Measurements from ENCODE around the gene PCSK6. TPM values are rescaled to one million over a fixed set of nuclear protein-coding genes. Genes with fewer than 3 reads are reported as not detected.

PCSK6 gene
- polyA plus RNA-seq, 1 donor from 2014 or later: 1.1 TPM

DNA sequence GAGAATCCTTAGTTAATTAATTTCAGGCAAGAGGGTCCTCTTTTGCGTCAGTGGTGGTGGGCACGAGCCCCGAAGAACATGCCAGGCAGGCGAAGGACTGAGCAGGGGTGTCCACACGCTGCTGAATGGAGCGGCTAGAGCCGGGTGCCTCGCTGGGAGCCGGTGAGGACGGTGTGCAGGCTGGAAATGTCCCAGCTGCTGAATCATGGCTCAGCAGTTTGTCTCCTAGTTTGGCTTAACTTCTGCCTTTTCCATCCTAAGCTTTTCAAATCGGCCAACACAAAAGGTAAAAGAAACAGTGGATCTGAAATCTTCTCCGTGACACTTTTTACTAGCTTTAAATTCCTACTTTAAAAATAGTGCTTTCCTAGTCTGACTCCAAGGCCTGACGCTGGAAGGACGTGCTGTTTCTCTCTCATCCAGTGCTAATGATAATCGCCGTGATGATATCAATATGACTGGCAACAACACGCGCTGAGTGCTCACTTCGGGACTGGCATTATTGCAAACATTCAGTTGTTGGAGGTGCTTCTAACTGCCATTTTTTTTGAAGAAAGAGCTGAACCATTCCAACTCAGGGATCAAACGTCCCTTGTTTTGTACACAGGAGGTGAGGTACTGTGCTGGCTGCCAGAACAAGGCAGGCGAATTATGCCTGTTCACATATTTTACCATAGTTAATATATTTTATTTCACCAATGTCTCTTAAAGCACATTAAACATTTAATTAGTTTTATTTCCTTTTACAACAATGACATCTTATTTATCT, 19.8 kb downstream of the PCSK6 start:
- TF ChIP-seq, protein P1, sequence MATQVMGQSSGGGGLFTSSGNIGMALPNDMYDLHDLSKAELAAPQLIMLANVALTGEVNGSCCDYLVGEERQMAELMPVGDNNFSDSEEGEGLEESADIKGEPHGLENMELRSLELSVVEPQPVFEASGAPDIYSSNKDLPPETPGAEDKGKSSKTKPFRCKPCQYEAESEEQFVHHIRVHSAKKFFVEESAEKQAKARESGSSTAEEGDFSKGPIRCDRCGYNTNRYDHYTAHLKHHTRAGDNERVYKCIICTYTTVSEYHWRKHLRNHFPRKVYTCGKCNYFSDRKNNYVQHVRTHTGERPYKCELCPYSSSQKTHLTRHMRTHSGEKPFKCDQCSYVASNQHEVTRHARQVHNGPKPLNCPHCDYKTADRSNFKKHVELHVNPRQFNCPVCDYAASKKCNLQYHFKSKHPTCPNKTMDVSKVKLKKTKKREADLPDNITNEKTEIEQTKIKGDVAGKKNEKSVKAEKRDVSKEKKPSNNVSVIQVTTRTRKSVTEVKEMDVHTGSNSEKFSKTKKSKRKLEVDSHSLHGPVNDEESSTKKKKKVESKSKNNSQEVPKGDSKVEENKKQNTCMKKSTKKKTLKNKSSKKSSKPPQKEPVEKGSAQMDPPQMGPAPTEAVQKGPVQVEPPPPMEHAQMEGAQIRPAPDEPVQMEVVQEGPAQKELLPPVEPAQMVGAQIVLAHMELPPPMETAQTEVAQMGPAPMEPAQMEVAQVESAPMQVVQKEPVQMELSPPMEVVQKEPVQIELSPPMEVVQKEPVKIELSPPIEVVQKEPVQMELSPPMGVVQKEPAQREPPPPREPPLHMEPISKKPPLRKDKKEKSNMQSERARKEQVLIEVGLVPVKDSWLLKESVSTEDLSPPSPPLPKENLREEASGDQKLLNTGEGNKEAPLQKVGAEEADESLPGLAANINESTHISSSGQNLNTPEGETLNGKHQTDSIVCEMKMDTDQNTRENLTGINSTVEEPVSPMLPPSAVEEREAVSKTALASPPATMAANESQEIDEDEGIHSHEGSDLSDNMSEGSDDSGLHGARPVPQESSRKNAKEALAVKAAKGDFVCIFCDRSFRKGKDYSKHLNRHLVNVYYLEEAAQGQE (IDR thresholded peaks at IDR 0.05; ENCODE audit: borderline replicate concordance): no peak
- TF ChIP-seq POLR2AphosphoS5 (IDR thresholded peaks at IDR 0.05) (no peak), TAF1 (IDR thresholded peaks at IDR 0.05; ENCODE audit: low read depth) (no peak), EZH2 (IDR thresholded peaks at IDR 0.05; ENCODE audit: borderline replicate concordance, insufficient read depth, low read length, poor library complexity, severe bottlenecking) (no peak), SMC3 (conservative IDR thresholded peaks at IDR 0.05; ENCODE audit: poor library complexity) (no peak), EP300 (conservative IDR thresholded peaks at IDR 0.05; ENCODE audit: poor library complexity, severe bottlenecking) (no peak), MXI1 (conservative IDR thresholded peaks at IDR 0.05; ENCODE audit: poor library complexity, severe bottlenecking) (no peak)
- Histone ChIP-seq H3K9me2 (ENCODE audit: insufficient read depth, low read length) (no peaks in the 10 kb centered on the region), H3K79me2 (replicated peaks; ENCODE audit: insufficient read depth, low read length) (no peaks in the 10 kb centered on the region), H3K9me3 (ENCODE audit: low read length) (no peaks in the 10 kb centered on the region), H3K36me3 (ENCODE audit: insufficient read depth, low read length) (no peaks in the 10 kb centered on the region), H3K9ac (ENCODE audit: low read length) (no peak overlapping the region), H3K4me3 (ENCODE audit: low read length) (no peak overlapping the region), H3K4me2 (ENCODE audit: low read length) (no peak overlapping the region), H2AFZ (ENCODE audit: low read depth, low read length) (no peak overlapping the region), H3K27ac (ENCODE audit: low read length) (no peak overlapping the region), H3K27me3 (ENCODE audit: insufficient read depth, low read depth, low read length) (no peaks in the 10 kb centered on the region), H3F3A (ENCODE audit: insufficient read depth, low read length, poor library complexity, severe bottlenecking) (no peaks in the 10 kb centered on the region), H4K20me1 (ENCODE audit: insufficient read depth) (no peaks in the 10 kb centered on the region)

DNA sequence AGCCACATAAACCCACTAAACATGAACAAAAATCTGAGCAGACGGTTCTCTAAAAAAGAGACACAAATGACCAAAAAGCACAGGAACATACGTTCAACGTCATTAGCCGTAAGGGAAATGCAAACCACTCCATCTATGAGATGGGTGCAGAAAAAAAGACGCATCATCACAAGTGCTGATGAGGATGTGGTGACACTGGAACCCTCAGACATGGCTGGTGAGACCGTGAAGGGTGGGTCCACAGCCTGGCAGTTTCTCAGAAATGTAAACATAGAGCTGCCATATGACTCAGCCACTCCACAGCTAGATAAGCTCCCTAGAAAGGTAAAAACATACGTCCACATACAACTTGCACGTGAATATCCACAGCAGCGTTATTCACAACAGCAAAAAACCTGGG, 23.3 kb downstream of the PCSK6 start:
- TF ChIP-seq MXI1 (conservative IDR thresholded peaks at IDR 0.05; ENCODE audit: poor library complexity, severe bottlenecking) (no peak), TAF1 (IDR thresholded peaks at IDR 0.05; ENCODE audit: low read depth) (no peak), POLR2AphosphoS5 (IDR thresholded peaks at IDR 0.05) (no peak), SMC3 (conservative IDR thresholded peaks at IDR 0.05; ENCODE audit: poor library complexity) (no peak), EP300 (conservative IDR thresholded peaks at IDR 0.05; ENCODE audit: poor library complexity, severe bottlenecking) (no peak), RAD21 (conservative IDR thresholded peaks at IDR 0.05) (no peak), EZH2 (IDR thresholded peaks at IDR 0.05; ENCODE audit: borderline replicate concordance, insufficient read depth, low read length, poor library complexity, severe bottlenecking) (no peak)
- TF ChIP-seq, protein P2, sequence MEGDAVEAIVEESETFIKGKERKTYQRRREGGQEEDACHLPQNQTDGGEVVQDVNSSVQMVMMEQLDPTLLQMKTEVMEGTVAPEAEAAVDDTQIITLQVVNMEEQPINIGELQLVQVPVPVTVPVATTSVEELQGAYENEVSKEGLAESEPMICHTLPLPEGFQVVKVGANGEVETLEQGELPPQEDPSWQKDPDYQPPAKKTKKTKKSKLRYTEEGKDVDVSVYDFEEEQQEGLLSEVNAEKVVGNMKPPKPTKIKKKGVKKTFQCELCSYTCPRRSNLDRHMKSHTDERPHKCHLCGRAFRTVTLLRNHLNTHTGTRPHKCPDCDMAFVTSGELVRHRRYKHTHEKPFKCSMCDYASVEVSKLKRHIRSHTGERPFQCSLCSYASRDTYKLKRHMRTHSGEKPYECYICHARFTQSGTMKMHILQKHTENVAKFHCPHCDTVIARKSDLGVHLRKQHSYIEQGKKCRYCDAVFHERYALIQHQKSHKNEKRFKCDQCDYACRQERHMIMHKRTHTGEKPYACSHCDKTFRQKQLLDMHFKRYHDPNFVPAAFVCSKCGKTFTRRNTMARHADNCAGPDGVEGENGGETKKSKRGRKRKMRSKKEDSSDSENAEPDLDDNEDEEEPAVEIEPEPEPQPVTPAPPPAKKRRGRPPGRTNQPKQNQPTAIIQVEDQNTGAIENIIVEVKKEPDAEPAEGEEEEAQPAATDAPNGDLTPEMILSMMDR (IDR thresholded peaks at IDR 0.05; ENCODE audit: poor library complexity, severe bottlenecking): no peak
- TF ChIP-seq, protein P1 (IDR thresholded peaks at IDR 0.05; ENCODE audit: borderline replicate concordance): no peak
- Histone ChIP-seq H3K9me2 (ENCODE audit: insufficient read depth, low read length) (no peaks in the 10 kb centered on the region), H3K9ac (ENCODE audit: low read length) (no peak overlapping the region), H2AFZ (ENCODE audit: low read depth, low read length) (no peak overlapping the region), H3K4me2 (ENCODE audit: low read length) (no peak overlapping the region), H3K27ac (ENCODE audit: low read length) (no peak overlapping the region), H4K20me1 (ENCODE audit: insufficient read depth) (no peaks in the 10 kb centered on the region), H3K79me2 (replicated peaks; ENCODE audit: insufficient read depth, low read length) (no peaks in the 10 kb centered on the region), H3K4me3 (ENCODE audit: low read length) (no peak overlapping the region), H3K36me3 (ENCODE audit: insufficient read depth, low read length) (no peaks in the 10 kb centered on the region), H3F3A (ENCODE audit: insufficient read depth, low read length, poor library complexity, severe bottlenecking) (no peaks in the 10 kb centered on the region), H3K9me3 (ENCODE audit: low read length) (no peaks in the 10 kb centered on the region), H3K27me3 (ENCODE audit: insufficient read depth, low read depth, low read length) (no peaks in the 10 kb centered on the region)

Measured in neural cell (in vitro differentiated cells).